SJCRH30 (cell line): ENCODE measurements around the gene POLR2A. TPM values are rescaled to one million over a fixed set of nuclear protein-coding genes. Genes with fewer than 3 reads are reported as not detected.
A peak's percentile ranks its signal among the peaks of the same experiment; 100 is the strongest.

Experiments used
- DNase-seq, 2 experiments: peaks; one replicate each; pipeline ENCODE4 v3.0.0-alpha.2; 2015 to 2020
- H3K27ac ChIP-seq: fragments of 250-450 bp; sonication (Bioruptor Pico); 2 replicates; pipeline ENCODE4 v1.5.1; 2020; ENCODE audit warnings: mild to moderate bottlenecking, moderate library complexity
- H3K27me3 ChIP-seq: fragments of 250-450 bp; sonication (Bioruptor Pico); 2 replicates; pipeline ENCODE4 v1.5.1; 2020; ENCODE audit warnings: mild to moderate bottlenecking, moderate library complexity
- H3K36me3 ChIP-seq: fragments of 250-450 bp; sonication (Bioruptor Pico); 2 replicates; pipeline ENCODE4 v1.5.1; 2020; ENCODE audit warnings: mild to moderate bottlenecking, moderate library complexity
- H3K4me1 ChIP-seq: fragments of 250-450 bp; sonication (Bioruptor Pico); 2 replicates; pipeline ENCODE4 v1.5.1; 2020; ENCODE audit warnings: mild to moderate bottlenecking, moderate library complexity
- H3K4me3 ChIP-seq: fragments of 250-450 bp; sonication (Bioruptor Pico); 2 replicates; pipeline ENCODE4 v1.5.1; 2020; ENCODE audit warnings: mild to moderate bottlenecking, moderate library complexity
- H3K9me3 ChIP-seq: fragments of 250-450 bp; sonication (Bioruptor Pico); replicated peaks from 2 replicates; pipeline ENCODE4 v1.5.1; 2020; ENCODE audit warnings: mild to moderate bottlenecking, moderate library complexity
- total RNA-seq: library from RNA; depleted of rRNA; stranded (reverse); fragments of >200 nt; shearing (Covaris generic); gene quantifications from 2 replicates; pipeline ENCODE4 v1.2.3, GENCODE V29; 2014

Gene POLR2A
- total RNA-seq, 1 experiment from 2014 or later = 32.0 TPM

DNA sequence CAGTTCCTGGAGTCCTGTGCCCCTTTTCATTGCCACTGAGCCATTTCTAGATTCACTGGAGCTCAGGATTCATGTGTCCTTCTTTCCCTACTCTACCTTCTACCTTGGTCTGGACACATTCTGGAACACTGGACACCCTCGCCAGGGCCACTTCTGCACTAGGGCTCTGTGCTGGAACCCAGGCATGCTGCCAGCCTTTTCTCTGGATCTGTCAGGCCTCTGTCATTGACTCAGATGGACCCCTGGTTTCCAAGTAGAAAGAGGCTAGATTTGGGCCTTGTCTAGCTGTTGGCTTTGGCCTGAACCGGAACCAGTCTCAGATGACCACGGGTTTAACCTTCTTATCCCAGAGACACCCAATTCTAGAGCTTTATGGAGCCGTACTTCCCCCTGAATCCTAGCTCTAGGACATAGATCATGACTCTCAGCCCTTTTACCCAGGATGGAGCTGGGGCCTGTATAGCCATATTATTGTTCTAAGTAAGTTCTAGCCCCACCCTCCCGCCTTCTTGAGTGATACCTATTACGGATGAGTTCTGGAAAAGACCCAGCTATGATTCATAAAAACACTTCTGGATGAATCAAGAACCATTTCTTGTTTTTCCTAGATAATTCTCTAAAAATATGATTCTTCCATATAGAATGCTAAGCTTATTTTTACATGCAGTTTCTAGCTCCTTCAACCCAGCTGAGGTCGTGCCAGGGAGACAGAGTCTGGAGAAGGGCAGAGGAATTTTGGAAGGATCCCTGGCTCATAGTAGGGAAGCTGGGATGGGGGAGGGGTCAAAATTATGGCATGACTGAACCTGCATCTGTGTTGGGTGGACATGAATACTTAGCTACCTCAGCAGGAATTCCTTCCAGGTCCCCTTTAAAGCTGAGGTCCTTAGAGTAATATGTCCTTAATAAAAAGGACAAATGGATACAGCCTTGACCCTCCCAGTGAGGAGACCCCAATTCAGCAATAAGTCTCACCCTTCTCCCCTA lies 40.4 kb upstream of the POLR2A start:
- no peaks in the 10 kb centered on the region for H3K27me3 ChIP-seq
- peak overlapping the region; percentile 100 for H3K27ac ChIP-seq
- H3K9me3 ChIP-seq = no peaks in the 10 kb centered on the region
- no peaks in the 10 kb centered on the region; the same call in 1 of the 2 replicates for H3K36me3 ChIP-seq
- peak in 1 of 2 experiments; percentile 17 for DNase-seq
- H3K4me1 ChIP-seq = peaks cover 19% of the 10 kb centered on the region
- no peak overlapping the region for H3K4me3 ChIP-seq

DNA sequence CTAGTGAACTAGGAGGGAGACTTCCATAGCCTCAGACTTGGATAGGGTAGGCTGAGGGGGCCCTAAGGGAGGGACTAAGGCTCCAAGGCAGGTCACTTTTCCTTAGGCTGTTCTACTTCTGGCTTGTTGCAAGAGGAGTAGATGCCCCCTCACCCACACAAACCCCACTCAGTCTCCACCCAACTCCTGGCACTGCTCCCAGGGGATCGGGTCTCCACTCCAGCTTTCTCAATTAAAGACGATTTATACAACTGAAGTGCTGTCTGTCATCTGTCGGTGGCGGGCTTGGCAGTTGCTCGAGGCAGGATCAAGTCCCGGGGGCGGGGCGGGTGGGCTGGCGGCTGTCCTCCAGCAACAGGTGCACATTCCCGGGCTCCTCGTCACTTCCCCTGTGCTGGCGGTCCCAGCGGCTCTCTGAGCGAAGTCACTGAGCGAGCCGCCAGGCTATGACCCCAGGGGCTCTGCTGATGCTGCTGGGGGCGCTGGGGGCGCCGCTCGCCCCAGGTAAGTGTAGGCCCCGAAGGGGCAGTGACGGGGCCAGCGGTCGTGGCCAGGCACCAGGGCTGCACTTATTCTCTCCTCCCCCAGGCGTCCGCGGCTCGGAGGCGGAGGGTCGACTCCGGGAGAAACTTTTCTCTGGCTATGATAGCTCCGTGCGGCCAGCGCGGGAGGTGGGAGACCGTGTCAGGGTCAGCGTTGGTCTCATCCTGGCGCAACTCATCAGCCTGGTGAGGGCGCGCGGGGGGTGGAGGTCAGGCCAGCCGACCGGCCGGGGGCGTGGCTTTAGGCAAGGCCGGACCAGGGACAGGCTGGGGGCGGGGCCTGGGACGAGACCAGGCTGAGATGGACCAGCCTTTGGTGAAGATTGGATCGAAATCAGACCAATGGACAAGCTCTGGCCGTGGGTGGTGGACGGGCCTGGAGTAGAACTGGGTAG lies 39.2 kb upstream of the POLR2A start, which contains the start of gene CHRNB1:
CHRNB1 (plus strand) TSS at position 380 of the 937 bp plus-strand sequence; CDS start at position 447, 67 bp downstream.
- peak; percentile 84 to 88 for DNase-seq
- Histone ChIP-seq H3K9me3 (no peaks in the 10 kb centered on the region), H3K4me1 (peaks cover 19% of the 10 kb centered on the region), H3K4me3 (peak within 1 kb of the TSS; percentile 97), H3K27me3 (no peaks in the 10 kb centered on the region), H3K27ac (peak within 1 kb of the TSS; percentile 100), H3K36me3 (no peaks in the 10 kb centered on the region; the same call in 1 of the 2 replicates)

DNA sequence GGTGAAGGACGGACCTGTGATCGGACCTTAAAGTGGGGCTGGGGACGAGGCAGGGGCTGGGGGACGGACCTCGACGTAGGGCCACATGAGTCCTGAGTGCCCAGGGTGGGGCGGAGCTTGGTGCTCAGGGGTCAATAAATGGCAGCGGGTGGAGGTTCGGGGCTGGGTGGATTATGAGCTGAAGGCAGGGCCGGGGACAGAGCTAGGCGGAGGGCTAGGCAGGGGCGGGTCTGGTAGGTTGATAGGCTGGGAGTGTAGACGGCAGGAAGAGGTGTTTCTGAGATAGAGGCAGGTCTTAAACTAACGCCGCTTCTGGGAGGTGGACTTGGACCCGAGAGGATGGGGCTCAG lies 38.6 kb upstream of the POLR2A start:
- peak; percentile 78 to 79 for DNase-seq
- H3K4me3 ChIP-seq = peak overlapping the region; percentile 97
- peaks cover 5% of the 10 kb centered on the region for H3K36me3 ChIP-seq
- H3K4me1 ChIP-seq = peaks cover 19% of the 10 kb centered on the region
- no peaks in the 10 kb centered on the region for H3K27me3 ChIP-seq
- no peaks in the 10 kb centered on the region for H3K9me3 ChIP-seq
- H3K27ac ChIP-seq = peak overlapping the region; percentile 100

DNA sequence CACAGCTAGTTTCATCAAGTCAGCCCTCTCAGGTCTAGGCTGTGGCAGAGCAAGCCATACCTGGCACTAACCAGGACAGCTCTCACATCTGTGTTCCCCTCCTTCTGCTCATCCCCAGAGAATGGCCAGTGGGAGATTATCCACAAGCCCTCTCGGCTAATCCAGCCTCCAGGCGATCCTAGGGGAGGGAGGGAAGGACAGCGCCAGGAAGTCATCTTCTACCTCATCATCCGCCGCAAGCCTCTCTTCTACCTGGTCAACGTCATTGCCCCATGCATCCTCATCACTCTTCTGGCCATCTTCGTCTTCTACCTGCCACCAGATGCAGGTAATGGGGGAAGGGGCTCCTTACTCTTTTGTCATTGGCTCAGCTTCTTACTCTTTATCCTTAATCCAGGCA lies 35.7 kb upstream of the POLR2A start:
- Histone ChIP-seq H3K4me1 (peaks cover 15% of the 10 kb centered on the region), H3K27me3 (no peaks in the 10 kb centered on the region), H3K27ac (no peak overlapping the region), H3K9me3 (no peaks in the 10 kb centered on the region), H3K36me3 (peaks cover 15% of the 10 kb centered on the region), H3K4me3 (no peak overlapping the region)
- no peak for DNase-seq

DNA sequence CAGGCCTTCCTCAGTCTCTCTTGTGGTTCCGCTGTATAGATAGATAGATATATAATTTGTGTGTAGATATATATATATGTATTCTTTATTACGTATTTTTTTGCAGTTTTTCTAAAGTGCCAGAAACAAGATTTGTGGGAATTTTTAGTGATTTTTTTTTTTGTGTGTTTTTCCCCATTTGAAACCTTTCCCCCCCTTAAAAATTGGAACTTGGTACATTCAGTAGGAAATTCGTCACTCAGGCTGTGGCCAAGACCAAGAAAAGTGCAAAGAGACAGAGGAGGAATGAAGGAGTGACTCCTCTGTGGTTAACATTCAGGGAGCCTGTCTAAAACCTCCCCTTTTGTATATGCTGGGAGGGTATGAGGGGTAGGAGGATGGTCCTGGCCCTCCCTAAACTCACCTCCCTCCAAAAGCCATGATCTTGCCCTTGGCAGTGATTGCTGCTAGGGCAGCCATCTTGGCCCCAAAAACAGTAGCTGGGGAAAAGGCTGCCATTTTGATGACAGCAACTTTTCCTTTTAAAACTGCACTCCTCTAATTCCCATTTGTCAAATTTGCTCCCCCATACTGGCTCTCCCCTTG lies 24.1 kb upstream of the POLR2A start:
- no peak for DNase-seq
- no peaks in the 10 kb centered on the region for H3K27me3 ChIP-seq
- H3K4me1 ChIP-seq = no peaks in the 10 kb centered on the region
- H3K9me3 ChIP-seq = no peaks in the 10 kb centered on the region
- H3K27ac ChIP-seq = no peak overlapping the region
- peaks cover 21% of the 10 kb centered on the region for H3K36me3 ChIP-seq
- H3K4me3 ChIP-seq = no peak overlapping the region

DNA sequence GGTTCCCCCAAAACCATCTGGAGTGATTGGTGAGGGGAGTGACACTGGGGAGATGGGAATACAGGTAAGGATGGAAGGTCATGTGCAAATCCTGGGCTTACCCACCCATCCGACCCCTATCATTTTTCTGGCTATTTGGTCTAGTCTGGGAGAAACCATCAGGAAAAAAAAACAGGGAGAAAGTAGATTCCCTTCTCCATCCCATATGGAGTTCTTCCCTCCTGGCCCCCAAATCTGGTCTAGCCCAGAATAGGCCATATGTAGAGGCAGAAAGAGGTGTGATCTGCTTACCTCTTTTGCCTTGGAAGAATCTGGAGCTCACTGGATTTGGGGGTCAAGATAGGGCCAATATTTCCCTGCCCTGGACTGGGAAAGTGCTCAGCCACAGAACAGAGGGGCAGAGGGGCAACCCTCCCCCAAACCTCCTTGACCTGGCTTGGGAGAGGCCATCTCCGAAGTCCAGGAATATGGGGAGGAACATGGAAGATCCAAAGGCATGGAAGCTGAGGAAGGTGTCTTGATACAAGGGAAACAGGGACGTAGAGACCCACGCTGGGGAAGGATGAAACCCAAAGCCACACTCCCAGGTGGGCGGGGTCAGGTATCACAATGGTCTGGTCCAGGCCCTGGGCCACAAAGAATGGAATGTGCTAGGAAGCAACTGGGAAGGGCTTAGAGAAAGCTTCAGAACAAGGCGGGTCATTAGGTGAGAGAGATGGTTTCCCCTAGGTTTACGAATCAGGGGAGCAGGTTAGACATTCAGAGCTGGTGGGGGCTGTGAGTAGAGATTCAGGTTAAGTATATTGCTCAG lies 23.1 kb upstream of the POLR2A start:
- Histone ChIP-seq H3K9me3 (no peaks in the 10 kb centered on the region), H3K4me3 (no peak overlapping the region), H3K27me3 (no peaks in the 10 kb centered on the region), H3K27ac (no peak overlapping the region), H3K36me3 (peaks cover 14% of the 10 kb centered on the region), H3K4me1 (no peaks in the 10 kb centered on the region)
- no peak for DNase-seq

DNA sequence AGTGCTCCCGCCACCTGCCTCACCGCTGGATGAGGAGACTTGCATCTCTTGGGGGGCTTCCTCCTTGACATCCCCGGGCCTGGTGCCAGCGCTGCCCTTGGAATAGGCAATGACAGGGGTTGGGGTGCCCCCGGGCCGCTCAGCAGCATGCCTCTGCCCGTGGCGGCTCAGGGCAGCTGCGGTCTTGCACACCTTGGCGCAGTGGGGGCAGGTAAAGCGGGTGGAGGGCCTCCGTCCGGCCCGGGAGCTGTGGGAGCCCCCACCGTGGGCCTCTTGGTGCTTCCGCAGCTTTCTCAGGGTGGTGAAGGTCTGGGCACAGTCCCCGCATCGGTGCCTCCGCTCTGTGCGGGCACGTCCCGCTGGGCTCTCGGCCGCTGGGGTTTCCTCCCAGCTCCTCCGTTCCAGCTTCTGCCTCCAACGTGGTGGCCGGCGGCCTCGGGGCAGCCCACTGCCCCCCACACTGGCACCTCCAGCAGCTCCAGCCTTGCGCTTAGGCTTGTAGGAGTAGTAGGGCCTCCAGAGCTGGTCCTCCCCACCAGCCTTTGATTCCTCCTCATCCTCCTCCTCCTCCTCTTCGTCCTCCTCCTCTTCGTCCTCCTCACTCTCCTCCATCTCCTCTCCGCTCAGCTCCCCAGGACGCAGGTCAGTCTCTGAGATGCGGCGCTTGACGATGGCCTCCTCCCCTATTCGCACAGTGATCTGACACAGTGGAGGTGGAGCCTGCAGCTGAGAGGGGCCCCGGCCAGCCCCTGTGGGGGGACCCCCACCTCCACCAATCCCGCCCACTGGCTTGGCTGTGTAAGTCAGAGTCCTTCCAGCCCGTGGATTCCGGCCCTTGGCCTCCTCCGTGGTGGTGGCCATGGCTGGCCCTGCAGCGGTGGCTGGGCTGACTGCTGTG lies 21.4 kb upstream of the POLR2A start:
- Histone ChIP-seq H3K4me3 (no peak overlapping the region), H3K9me3 (no peaks in the 10 kb centered on the region), H3K27ac (no peak overlapping the region), H3K27me3 (no peaks in the 10 kb centered on the region), H3K36me3 (no peaks in the 10 kb centered on the region; the same call in none of the 2 replicates), H3K4me1 (no peaks in the 10 kb centered on the region)
- no peak for DNase-seq

DNA sequence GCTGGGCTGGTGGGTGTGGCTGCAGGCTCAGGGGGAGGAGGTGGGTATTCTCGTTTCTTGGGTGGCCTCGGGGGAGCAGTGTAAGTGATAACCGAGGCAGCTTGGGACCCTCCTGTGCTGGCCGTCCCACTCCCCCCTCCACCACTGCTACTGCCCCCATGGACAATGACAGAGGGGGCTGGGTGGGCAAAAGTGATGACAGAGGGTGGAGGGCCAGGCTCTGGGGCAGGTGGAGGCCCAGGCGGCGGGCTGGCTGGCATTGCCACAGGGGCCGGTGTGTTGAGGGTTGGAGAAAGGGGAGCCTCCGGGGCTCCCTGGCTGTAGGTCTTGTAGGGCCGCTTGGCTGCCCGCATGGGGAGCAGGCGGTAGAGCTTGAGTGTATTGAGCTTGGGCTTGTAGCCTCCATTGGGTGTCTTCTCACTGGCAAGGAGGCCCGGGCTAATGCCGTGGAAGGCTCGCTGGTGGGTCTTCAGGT lies 20.8 kb upstream of the POLR2A start:
- no peak overlapping the region for H3K27ac ChIP-seq
- H3K27me3 ChIP-seq = no peaks in the 10 kb centered on the region
- no peaks in the 10 kb centered on the region for H3K9me3 ChIP-seq
- H3K36me3 ChIP-seq = no peaks in the 10 kb centered on the region; the same call in none of the 2 replicates
- H3K4me3 ChIP-seq = no peak overlapping the region
- DNase-seq = no peak
- H3K4me1 ChIP-seq = no peaks in the 10 kb centered on the region

DNA sequence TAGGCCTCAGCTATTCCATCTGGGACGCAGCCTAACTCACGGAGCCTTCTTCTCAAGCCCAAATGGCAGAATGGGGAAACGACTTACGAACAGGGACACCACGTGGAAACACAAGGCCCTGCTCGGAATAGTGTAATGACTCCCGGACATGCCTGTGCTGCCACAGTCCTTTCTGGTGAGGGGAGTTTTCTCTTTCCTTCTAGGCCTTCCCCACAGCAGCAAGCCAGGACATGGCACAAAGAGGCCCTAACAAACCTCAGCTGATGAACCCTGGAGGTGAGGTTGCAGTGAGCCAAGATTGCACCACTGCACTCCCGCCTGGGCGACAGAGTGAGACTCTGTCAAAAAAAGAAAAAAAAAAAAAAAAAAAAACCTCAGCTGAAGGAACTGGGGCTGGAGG lies 20.1 kb upstream of the POLR2A start:
- DNase-seq = no peak
- Histone ChIP-seq H3K4me3 (no peak overlapping the region), H3K9me3 (no peaks in the 10 kb centered on the region), H3K4me1 (no peaks in the 10 kb centered on the region), H3K36me3 (no peaks in the 10 kb centered on the region; the same call in 1 of the 2 replicates), H3K27me3 (no peaks in the 10 kb centered on the region), H3K27ac (no peak overlapping the region)

DNA sequence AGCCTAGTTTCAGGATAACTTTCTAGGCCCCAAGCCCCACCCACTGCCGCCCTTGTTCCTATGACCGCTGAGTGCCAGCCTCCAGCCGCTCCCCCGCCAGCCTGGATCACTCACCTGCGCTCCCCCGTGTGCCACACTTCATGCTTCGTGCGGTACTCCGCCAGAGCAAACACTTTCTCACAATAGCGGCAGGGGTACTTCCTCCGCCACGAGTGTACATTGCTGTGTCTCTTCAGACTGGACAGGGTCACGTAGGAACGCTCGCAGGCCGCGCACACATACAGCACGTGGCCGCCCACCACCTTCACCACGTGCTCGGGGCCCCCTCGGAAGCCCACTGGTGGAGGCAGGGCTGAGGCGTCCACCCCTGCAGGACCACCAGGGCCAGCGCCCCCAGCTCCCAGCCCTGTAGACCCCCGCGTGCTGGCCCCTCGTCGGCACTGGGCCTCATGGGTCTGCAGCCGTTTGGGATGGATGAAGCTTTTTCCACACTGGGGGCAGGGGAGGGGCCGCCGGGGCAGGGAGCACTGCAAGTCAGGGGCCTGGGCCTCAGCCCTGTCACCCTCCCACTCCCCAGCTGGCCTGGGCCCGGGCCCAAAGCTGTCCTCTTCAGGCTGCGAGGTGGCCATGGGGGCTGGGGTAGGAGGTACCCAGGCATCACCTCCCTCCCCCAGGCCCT lies 18.4 kb upstream of the POLR2A start:
- no peak for DNase-seq
- Histone ChIP-seq H3K27me3 (no peaks in the 10 kb centered on the region), H3K9me3 (no peaks in the 10 kb centered on the region), H3K27ac (no peak overlapping the region), H3K36me3 (no peaks in the 10 kb centered on the region), H3K4me3 (no peak overlapping the region), H3K4me1 (no peaks in the 10 kb centered on the region)

DNA sequence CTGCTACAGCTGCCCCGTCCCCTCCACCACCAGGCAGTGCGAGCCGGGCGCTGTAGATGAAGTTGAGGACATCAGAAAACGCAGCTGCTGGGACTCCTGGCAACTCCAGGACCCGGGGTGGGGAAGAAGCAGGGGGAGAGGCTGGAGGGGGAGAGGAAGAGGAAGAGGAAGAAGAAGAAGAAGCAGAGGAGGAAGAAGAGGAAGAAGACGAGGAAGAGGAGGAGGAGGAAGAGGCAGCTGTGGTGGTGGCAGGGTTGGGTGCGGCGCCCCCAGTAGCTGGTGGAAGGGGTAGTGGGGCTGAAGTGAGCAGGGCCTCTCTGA lies 17.9 kb upstream of the POLR2A start:
- Histone ChIP-seq H3K36me3 (no peaks in the 10 kb centered on the region), H3K9me3 (no peaks in the 10 kb centered on the region), H3K27ac (no peak overlapping the region), H3K27me3 (no peaks in the 10 kb centered on the region), H3K4me3 (no peak overlapping the region), H3K4me1 (no peaks in the 10 kb centered on the region)
- no peak for DNase-seq

DNA sequence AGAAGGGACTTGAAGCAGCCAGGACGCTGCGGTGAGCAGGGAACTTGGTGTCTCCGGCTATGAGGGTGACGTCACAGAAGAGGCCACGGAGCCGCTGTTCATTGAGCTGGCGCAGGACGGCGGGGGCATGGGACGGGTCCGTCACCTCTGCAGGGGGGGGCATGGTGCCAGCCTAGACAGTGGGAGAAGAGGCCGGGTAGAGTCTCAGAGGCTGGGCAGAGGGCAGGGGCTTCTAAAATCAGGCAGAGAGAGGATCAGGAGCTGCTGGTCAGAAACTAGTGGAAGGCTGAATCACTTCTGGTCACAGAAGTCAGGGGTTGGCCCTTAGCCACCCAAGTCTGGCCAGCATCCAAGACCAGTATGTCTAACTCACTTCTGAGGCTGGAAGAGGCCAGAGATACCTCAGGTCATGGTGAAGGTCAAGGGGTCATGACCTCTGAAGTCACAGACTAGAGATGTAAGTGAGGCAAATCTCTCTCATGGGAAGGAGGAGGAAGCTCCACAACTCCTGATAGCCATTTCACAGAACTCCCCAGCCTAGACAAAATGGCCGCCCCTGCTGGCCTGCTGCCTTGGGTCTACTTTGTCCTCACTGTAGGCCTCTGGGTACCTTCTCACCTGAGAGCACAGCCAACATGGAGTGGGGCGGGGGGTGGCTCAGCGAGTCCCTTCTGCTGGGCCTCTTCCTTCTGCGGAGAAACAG lies 17.4 kb upstream of the POLR2A start:
- no peaks in the 10 kb centered on the region for H3K4me1 ChIP-seq
- H3K9me3 ChIP-seq = no peaks in the 10 kb centered on the region
- H3K27ac ChIP-seq = no peak overlapping the region
- DNase-seq = no peak
- no peaks in the 10 kb centered on the region for H3K27me3 ChIP-seq
- H3K4me3 ChIP-seq = no peak overlapping the region
- no peaks in the 10 kb centered on the region for H3K36me3 ChIP-seq
